HG03469 (cell line): ENCODE data around the gene E4F1.
"Not testable (repeated sequence)": the region's sequence is repeated elsewhere in the genome, so short reads cannot be mapped to it uniquely, and the experiment has no call there.

ENCODE experiments used
- ATAC-seq: cut with Tn5 transposase; IDR thresholded peaks from one replicate; pipeline ENCODE4 v1.9.1; 2021; ENCODE audit warnings: mild to moderate bottlenecking, moderate library complexity, moderate number of reproducible peaks; ENCODE audit not compliant: unreplicated experiment

The E4F1 gene

DNA sequence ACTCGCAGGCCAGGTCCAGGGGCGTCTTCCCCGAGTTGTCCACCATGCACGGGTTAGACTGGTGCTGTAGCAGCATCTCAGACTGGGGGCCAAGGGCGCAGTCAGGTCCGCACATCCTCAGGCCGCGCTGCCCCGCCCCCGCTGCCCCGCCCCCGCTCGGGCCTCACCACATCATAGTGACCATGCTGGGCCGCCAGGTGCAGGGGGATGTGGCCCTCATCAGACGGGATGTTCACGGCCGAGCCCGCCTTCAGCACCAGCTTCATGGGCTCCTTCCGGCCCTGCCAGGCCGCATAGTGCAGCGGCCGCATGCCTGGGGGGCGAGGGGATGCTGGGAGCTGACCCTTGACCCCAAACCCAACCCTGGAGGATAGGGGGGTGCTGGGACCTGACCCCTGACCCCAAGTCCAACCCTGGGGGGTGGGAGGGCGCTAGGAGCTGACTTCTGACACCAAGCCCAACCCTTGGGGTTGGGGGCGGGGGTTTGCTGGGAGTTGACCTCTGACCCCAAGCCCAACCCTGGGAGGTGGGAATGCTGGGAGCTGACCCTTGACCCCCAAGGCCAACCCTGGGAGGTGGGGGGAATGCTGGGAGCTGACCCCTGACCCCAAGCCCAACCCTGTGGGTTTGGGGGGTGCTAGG lies 34.0 kb upstream of the E4F1 start:
- no peak for ATAC-seq

- ATAC-seq = no peak
Observed at GRCh38 chr16:2190002-2190658, 33.3 kb upstream of the E4F1 start.

- no peak for ATAC-seq
Observed at GRCh38 chr16:2190659-2191445, 32.5 kb upstream of the E4F1 start.

- ATAC-seq = no peak
Observed at GRCh38 chr16:2191446-2191706, 32.0 kb upstream of the E4F1 start.

DNA sequence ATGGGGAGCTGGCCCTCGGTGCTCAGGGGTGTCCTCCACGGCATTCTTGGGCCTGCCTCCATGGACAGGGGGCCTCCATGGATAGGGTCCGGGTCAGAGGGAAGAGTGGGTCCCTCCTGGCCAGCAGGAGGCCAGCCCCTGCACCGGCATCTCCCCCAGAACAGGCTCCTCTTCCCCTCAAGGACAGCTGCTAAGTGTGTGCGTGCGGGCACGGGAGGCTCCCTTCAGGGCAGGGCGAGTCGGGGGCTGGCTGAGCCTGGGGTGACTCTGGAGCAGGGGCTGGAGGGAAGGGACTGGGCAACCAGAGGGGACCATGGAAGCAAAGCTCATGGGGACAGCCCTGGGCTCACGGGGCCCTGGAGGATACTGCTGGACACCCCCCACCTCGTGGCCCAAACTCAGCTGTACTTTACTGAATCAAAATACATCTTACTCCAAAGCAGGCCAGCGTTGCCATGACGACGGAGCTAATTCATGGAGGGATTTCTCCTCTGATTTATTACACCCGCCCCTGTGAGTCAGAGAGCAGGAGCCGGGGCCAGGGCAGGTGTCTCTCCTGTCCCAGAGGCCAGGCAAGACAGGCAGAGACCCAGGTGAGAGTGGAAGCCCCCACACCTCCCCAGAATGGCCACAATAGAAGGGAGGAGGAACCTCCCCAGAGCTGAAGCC lies 29.1 kb upstream of the E4F1 start:
- no peak for ATAC-seq

GRCh38 chr16:2194852-2195321 lies 28.5 kb upstream of the E4F1 start:
- no peak for ATAC-seq

DNA sequence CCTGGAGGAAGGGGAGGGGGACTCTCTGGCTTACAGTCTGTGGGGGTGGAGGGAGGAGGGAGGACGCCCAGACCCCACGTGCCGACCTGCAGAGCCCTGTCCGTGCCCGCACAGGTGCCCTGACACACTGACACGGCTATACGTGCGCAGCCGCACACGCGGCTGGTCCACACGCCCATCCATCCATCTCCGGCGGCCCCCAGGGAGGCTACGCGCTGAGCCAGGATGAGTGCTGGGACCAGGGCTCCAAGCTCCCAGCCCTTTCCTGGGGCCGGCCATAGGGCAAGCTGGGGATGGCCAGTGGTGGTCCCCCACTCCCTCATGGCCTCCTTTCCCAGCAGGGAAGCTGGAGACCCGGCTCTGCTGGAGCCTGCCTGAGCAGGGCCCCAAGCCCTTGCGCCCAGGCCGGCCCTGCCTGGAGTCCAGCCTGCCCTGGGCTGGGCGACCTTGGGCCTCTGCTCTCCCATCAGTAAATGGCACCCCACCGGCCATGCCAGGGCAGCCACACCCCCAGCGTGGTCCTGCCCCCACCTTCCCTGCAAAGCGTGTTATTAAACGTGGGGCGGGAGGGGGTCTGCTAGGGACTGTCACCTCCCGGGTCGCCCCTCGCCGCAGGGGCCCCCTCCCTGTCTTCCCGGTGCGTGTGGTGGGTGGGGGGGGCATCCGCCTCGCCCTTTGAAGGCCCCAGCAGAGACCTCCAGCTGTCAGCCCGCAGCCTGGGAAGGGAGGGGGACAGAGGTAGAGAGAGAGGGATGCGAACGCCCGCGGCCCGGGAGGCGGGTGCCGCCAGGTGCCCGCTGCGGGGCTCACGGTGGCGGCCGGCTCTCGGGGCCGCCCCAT lies 27.8 kb upstream of the E4F1 start:
- ATAC-seq = no peak

GRCh38 chr16:2196162-2196980 lies 27.0 kb upstream of the E4F1 start, which contains the start of gene CASKIN1:
Gene CASKIN1, minus strand, starts transcription at chr16:2196605. Its CDS starts 173 bp downstream, at chr16:2196432.
- no peak for ATAC-seq

DNA sequence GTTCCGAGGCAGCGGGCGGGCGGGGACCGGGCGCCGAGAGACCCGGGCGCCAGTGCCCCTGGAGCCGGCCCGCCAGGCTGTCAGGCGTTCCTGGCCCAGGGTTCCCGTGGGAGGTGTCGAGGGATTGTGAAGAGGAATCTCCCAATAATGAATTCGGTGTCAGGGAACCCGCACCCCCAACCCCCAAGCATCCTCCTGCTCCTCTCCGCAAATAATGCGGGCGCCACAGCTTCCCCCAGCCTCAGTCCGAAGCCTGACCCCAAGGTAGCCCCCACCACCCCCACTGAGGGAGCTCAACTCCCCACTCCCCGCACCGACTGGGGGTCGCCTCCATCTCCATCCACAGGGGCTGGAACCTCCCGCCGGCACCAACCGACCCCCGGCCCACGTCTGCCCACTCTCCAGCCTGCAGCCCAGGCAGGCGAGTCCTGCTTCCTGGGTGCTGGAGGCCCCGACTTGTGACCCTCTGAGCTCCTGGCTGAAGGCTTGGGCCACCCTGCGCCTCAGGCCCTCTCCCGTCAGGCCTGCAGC lies 26.3 kb upstream of the E4F1 start:
- ATAC-seq = no peak

GRCh38 chr16:2197765-2198164 lies 25.6 kb upstream of the E4F1 start:
- ATAC-seq = no peak

GRCh38 chr16:2198283-2198682 lies 25.1 kb upstream of the E4F1 start:
- ATAC-seq = no peak

- ATAC-seq = no peak
Observed at GRCh38 chr16:2199095-2199494, 24.3 kb upstream of the E4F1 start.

DNA sequence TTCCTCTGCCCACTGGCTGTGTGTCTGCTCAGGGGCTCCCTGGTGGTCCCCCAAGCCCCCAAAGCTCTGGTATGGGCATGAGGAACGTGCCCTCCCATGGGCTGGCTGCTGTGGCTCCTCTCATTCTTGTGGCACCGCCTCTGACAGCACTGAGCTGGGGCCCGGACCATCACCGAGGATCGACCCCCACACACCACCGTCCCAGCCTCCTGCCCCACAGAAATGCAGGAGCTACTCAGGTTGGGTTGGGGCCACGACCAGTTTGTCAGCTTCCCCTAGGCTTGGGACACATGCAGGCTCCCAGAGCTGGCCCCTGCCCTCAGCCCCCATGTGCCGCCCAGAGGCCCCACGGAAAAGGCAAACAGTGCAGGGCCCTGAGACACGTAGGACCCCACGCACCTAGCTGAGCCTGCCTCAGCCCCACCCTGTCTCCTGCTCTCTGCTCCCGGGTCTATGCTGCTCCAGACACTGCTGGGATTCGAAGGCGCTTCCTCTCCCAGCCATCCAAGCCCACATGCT lies 23.7 kb upstream of the E4F1 start:
- no peak for ATAC-seq

GRCh38 chr16:2200313-2200712 lies 23.1 kb upstream of the E4F1 start:
- ATAC-seq = no peak

- not testable (repeated sequence) for ATAC-seq
Observed at GRCh38 chr16:2203119-2203688, 20.2 kb upstream of the E4F1 start.

- no peak for ATAC-seq
Observed at GRCh38 chr16:2204416-2205103, 18.8 kb upstream of the E4F1 start.

DNA sequence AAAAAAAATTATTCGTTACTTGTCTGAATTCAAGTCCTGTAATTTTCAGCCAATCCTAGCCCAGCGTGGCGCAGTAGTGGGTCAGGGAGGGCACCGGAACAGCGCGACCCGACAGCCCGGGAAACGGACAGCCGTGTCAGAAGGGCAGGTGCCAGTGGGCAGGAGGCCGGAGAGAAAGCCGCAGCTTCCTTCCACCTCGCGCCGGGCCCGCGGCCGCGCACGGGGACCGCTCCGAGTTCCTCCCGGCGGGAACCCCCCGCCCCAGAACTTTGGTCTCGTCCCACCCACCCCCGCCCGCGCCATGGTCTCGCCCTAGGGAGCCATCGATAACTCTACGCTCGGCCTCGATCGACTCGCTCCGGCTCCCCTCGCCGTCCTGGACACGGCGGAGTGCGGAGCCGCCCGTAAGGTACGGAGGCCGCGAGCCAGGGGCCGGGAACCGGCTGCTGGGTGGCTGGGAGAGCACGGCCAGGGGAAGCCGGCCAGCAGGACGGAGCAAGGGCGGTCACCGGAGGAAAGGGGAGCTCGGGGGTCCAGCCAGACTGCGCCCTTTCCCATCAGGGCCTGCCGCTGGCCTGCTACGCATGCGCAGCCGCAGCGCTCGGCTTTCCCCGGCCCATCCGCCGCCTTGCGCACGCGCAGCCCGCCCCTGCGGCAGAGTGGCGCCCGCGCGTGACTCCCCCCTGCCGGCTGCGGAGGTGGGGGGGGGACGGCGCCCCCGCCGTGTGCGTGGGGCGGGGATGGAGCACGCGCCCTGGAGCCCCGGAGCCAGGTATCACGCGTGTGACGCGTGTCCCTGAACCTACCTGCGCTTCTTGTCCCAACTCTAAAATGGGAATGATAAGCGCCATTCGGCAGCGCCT lies 18.1 kb upstream of the E4F1 start, which contains the start of gene MLST8:
TSS of gene MLST8 (plus strand) at position 351 of the 863 bp plus-strand sequence. CDS start 632 bp downstream, outside the sequence.
- ATAC-seq = peak; percentile 48
